H1 (cell line): ENCODE results near the gene DKK3.

Experiments
- CTCF ChIP-seq, 3 experiments: IDR thresholded peaks; 1 replicate in 2 of 3; 2 replicates in 1 of 3; pipeline versions ENCODE4 v1.5.1 to v1.6.1; 2011; ENCODE audit warnings: low read length in 3 of 3, mild to moderate bottlenecking in 3 of 3, inconsistent platforms in 2 of 3, low read depth in 1 of 3, moderate library complexity in 1 of 3; ENCODE audit not compliant: insufficient read depth in 1 of 3; ENCODE audit errors: control extremely low read depth in 1 of 3
- EZH2 ChIP-seq: fragments of 200-600 bp; sonication (generic); IDR thresholded peaks from 2 replicates; pipeline ENCODE4 v1.7.1; 2012; ENCODE audit warnings: low read depth, mild to moderate bottlenecking, moderate library complexity, low read length, inconsistent platforms; ENCODE audit not compliant: severe bottlenecking
- KDM1A ChIP-seq: fragments of 200-600, 300-600 bp; sonication (generic); IDR thresholded peaks from 2 replicates; pipeline ENCODE4 v1.7.1; 2016; ENCODE audit warnings: mild to moderate bottlenecking, low read length, borderline replicate concordance
- POLR2A ChIP-seq, 2 experiments: IDR thresholded peaks; 1 replicate in 1 of 2; 2 replicates in 1 of 2; pipeline ENCODE4 v1.6.1; 2011; ENCODE audit warnings: low read depth in 2 of 2, low read length in 2 of 2, mild to moderate bottlenecking in 2 of 2; ENCODE audit errors: control extremely low read depth in 1 of 2
- SRF ChIP-seq: IDR thresholded peaks from 2 replicates; pipeline ENCODE4 v1.6.1; 2011; ENCODE audit warnings: mild to moderate bottlenecking, low read depth, low read length, moderate library complexity
- SUZ12 ChIP-seq: fragments of 200-600 bp; sonication (generic); IDR thresholded peaks from 2 replicates; pipeline ENCODE4 v1.6.1; 2012; ENCODE audit warnings: mild to moderate bottlenecking, inconsistent platforms, low read length, moderate library complexity, mixed read lengths
- ZNF274 ChIP-seq: IDR thresholded peaks from 2 replicates; pipeline ENCODE4 v1.7.0; 2012; ENCODE audit warnings: low read length, borderline replicate concordance; ENCODE audit errors: extremely low read depth
- TF ChIP-seq, protein P1 (sequence below): IDR thresholded peaks from 2 replicates; pipeline ENCODE4 v1.6.1; 2011; ENCODE audit warnings: low read depth, mild to moderate bottlenecking, low read length; ENCODE audit not compliant: insufficient read depth

- no peak for TF ChIP-seq SUZ12
- no peak for TF ChIP-seq CTCF (IDR thresholded peaks at IDR 0.05; ENCODE audit: control extremely low read depth in 1 of 3, insufficient read depth in 1 of 3, low read depth in 1 of 3, low read length in 3 of 3)
- no peak for TF ChIP-seq EZH2
- TF ChIP-seq POLR2A (IDR thresholded peaks at IDR 0.05; ENCODE audit: control extremely low read depth in 1 of 2, low read depth in 2 of 2, low read length in 2 of 2): no peak
- no peak for TF ChIP-seq ZNF274
- TF ChIP-seq, protein P1, sequence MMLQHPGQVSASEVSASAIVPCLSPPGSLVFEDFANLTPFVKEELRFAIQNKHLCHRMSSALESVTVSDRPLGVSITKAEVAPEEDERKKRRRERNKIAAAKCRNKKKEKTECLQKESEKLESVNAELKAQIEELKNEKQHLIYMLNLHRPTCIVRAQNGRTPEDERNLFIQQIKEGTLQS: no peak
- no peak for TF ChIP-seq SRF
- TF ChIP-seq KDM1A: no peak
Measured at GRCh38 chr11:11996321-11997048, 11.9 kb downstream of the DKK3 start.
